Fibroblast of lung (primary cell): ENCODE data around the gene PLEKHA7. TPM values are rescaled to one million over a fixed set of nuclear protein-coding genes. Genes with fewer than 3 reads are reported as not detected.

Experiments
- DNase-seq, 2 donors: peaks; one replicate each; pipeline versions ENCODE4 v3.0.0 to v3.0.0-alpha.2; 2010; ENCODE audit warnings: low read depth in 2 of 2
- H2AFZ ChIP-seq: 2 replicates; pipeline ENCODE4 v1.5.1; 2012; ENCODE audit warnings: low read length, control low read depth, inconsistent platforms
- H3K27ac ChIP-seq: 2 replicates; pipeline ENCODE4 v1.5.1; 2011; ENCODE audit warnings: low read length, control low read depth; ENCODE audit not compliant: insufficient read depth
- H3K27me3 ChIP-seq: 2 replicates; pipeline ENCODE4 v1.5.1; 2011; ENCODE audit warnings: mild to moderate bottlenecking, low read length; ENCODE audit not compliant: control insufficient read depth, insufficient read depth
- H3K36me3 ChIP-seq: 2 replicates; pipeline ENCODE4 v1.5.1; 2011; ENCODE audit warnings: low read length; ENCODE audit not compliant: control insufficient read depth, insufficient read depth
- H3K4me1 ChIP-seq: 2 replicates; pipeline ENCODE4 v1.5.1; 2011; ENCODE audit warnings: low read length; ENCODE audit not compliant: control insufficient read depth, insufficient read depth; ENCODE audit errors: extremely low read depth
- H3K4me2 ChIP-seq: 2 replicates; pipeline ENCODE4 v1.5.1; 2011; ENCODE audit warnings: low read length, control low read depth; ENCODE audit not compliant: insufficient read depth; ENCODE audit errors: extremely low read depth
- H3K4me3 ChIP-seq, 4 experiments: fragments of 200-600 bp in 1 of 4; sonication (generic) in 1 of 4; replicated peaks in 1 of 4; 2 replicates each; pipeline ENCODE4 v1.5.1; 2011 to 2016; ENCODE audit warnings: low read length in 4 of 4, low read depth in 3 of 4, mild to moderate bottlenecking in 3 of 4, control low read depth in 2 of 4, inconsistent platforms in 1 of 4, mixed read lengths in 1 of 4; ENCODE audit not compliant: insufficient read depth in 1 of 4; ENCODE audit errors: control extremely low read depth in 1 of 4
- H3K79me2 ChIP-seq: 2 replicates; pipeline ENCODE4 v1.5.1; 2012; ENCODE audit warnings: mild to moderate bottlenecking, low read length, inconsistent platforms; ENCODE audit not compliant: control insufficient read depth, insufficient read depth
- H3K9ac ChIP-seq: 2 replicates; pipeline ENCODE4 v1.5.1; 2011; ENCODE audit warnings: mild to moderate bottlenecking, low read length, control low read depth; ENCODE audit not compliant: insufficient read depth
- H3K9me3 ChIP-seq: 2 replicates; pipeline ENCODE4 v1.5.1; 2012; ENCODE audit warnings: low read depth, low read length; ENCODE audit not compliant: control insufficient read depth, insufficient read depth
- H4K20me1 ChIP-seq: 2 replicates; pipeline ENCODE4 v1.5.1; 2011; ENCODE audit warnings: low read length; ENCODE audit not compliant: control insufficient read depth, insufficient read depth; ENCODE audit errors: extremely low read depth
- CTCF ChIP-seq, 2 donors: IDR thresholded peaks in 1 of 2; conservative IDR thresholded peaks in 1 of 2; 1 replicate in 1 of 2; 2 replicates in 1 of 2; pipeline ENCODE4 v1.5.1; 2011 to 2012; ENCODE audit warnings: low read length in 2 of 2, control low read depth in 1 of 2, inconsistent platforms in 1 of 2, low read depth in 1 of 2, mild to moderate bottlenecking in 1 of 2
- EZH2 ChIP-seq: IDR thresholded peaks from 2 replicates; pipeline ENCODE4 v1.5.1; 2012; ENCODE audit warnings: low read length, control low read depth, mild to moderate bottlenecking; ENCODE audit errors: missing control alignments
- polyA plus RNA-seq, 2 donors: library from polyadenylated mRNA; depleted of rRNA in 1 of 2; stranded (reverse) in 1 of 2; unstranded in 1 of 2; fragments of >200 nt; gene quantifications; 2 replicates each; pipeline ENCODE4 v1.2.1, GENCODE V29; 2011 to 2012; ENCODE audit warnings: missing spikeins in 1 of 2
- total RNA-seq: library from RNA; depleted of rRNA; stranded (reverse); fragments of >200 nt; gene quantifications from 2 replicates; pipeline ENCODE4 v1.2.1, GENCODE V29; 2014

Gene PLEKHA7
- total and polyA plus RNA-seq, 2 donors (not counting 1 experiment from before 2014, with no cell fraction given), result 0.11 to 0.17 TPM

GRCh38 chr11:16741473-16741872 is 272.7 kb downstream of the PLEKHA7 start:
- TF ChIP-seq CTCF (conservative IDR thresholded peaks at IDR 0.05 in 1 of 2, IDR thresholded peaks at IDR 0.05 in 1 of 2; ENCODE audit: low read depth in 1 of 2, low read length in 2 of 2) (no peak), EZH2 (no peak)
- Histone ChIP-seq H3K4me3 (no peak overlapping the region), H3K9ac (no peak overlapping the region), H3K36me3 (peaks cover 2% of the 10 kb centered on the region), H4K20me1 (no peaks in the 10 kb centered on the region), H3K79me2 (peaks cover 65% of the 10 kb centered on the region), H3K27ac (no peak overlapping the region), H3K9me3 (no peaks in the 10 kb centered on the region), H2AFZ (no peak overlapping the region), H3K4me2 (no peak overlapping the region), H3K27me3 (no peaks in the 10 kb centered on the region), H3K4me1 (no peaks in the 10 kb centered on the region)
- DNase-seq, result no peak

- DNase-seq, result peak; percentile 26 to 40
- Histone ChIP-seq H3K79me2 (peaks cover 52% of the 10 kb centered on the region), H3K36me3 (no peaks in the 10 kb centered on the region)
Measured at GRCh38 chr11:16738947-16739815, 275.0 kb downstream of the PLEKHA7 start.

More at GRCh38 chr11:16738947-16739815, 275.0 kb downstream of the PLEKHA7 start:
- no peaks in the 10 kb centered on the region for H3K27me3 ChIP-seq
- H4K20me1 ChIP-seq, result no peaks in the 10 kb centered on the region
- H3K4me2 ChIP-seq, result peak overlapping the region; percentile 79
- no peaks in the 10 kb centered on the region for H3K9me3 ChIP-seq
- H2AFZ ChIP-seq, result peak overlapping the region; percentile 69
- peak overlapping the region; percentile 92 for H3K9ac ChIP-seq
- peak overlapping the region; percentile 87 to 97 (median 94) for H3K4me3 ChIP-seq
- peak overlapping the region; percentile 98 for H3K27ac ChIP-seq
- TF ChIP-seq EZH2, result no peak
- TF ChIP-seq CTCF (conservative IDR thresholded peaks at IDR 0.05 in 1 of 2, IDR thresholded peaks at IDR 0.05 in 1 of 2; ENCODE audit: low read depth in 1 of 2, low read length in 2 of 2), result no peak
- no peaks in the 10 kb centered on the region for H3K4me1 ChIP-seq
